GM21381 (cell line): Measurements from ENCODE around the gene TCF7L2.

ENCODE experiments used
- ATAC-seq: cut with Tn5 transposase; IDR thresholded peaks from one replicate; pipeline ENCODE4 v1.9.1; 2021; ENCODE audit warnings: mild to moderate bottlenecking, moderate library complexity; ENCODE audit not compliant: unreplicated experiment

Gene TCF7L2

DNA sequence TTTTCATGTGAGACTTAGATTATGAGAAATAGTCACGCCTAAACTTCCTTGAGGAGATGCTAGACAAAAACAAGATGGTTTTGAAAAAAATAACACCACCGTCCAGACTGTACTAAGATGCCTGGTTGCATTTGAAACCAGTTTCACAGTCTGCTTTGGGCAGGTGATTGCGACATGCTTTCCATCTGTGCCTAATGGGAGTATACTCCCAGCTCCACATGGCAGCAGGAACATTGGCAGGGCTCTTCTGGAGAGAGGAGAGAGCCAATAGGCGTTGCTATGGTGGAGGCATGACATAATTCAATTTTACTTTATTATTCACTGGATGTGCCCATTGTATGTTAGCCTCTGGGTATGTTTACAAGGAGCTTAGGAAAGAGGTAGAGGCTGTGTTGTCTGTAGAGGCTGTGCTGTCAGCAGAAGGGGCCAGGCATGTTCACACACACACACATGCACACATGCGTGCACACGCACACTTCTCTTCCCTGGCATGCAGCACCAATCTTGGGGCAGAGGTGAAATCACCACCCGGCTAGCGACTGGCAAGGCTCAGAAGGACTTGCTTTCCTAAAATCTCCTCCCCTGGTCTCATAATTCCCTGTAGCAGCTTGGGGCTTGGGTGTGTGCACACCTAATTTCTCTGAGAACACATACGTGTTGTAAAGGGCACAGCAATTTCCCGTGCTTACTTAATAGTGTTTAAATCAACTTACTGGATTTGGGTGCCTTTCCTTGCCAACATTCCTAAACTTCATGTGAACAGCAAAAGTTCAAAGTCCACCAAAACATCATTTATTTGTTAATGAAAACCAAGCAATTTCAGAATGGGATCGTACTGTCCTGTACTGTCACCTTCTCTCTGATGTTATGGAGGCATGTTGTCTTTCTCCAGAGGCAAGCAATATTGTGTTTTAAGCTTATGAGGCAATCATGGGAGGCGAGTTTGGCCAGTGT lies 162.1 kb downstream of the TCF7L2 start:
- ATAC-seq = no peak

DNA sequence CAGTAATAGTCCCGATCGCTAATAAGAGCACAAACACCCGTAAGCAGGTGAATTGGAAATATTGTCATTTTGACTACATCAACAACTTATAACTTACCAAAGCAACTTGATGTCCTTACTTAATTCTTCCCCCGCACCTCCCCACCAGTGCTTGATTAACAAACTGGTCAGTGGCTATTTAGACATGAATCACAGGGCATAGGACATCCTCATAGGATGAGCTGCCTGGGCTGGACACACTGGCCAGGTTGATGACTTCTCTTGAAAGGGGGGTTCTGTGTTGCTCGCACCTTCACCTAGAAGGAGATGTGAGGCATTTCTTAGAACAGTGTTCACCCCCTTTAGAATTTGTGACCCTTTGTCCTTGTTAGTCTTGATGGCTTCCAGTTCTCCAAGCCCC lies 163.2 kb downstream of the TCF7L2 start:
- no peak for ATAC-seq

DNA sequence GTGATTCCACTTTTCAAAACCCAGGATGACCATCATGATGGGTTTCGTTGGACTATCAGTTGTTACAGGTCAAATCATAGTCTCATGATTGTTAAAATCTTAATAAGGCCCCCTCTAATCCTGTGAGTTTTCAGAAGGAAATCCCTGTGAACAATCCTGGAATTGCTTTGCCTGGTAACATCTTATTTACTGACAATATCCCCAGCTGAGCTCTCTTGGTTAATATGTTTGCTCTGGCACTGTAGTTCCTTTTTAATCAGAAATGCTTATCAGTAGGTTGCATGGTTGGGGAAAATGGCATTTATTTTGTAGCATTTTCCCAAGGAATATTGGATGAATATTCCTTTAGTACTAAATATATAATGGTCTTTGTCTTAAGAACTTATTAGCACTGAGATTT lies 163.9 kb downstream of the TCF7L2 start:
- ATAC-seq = no peak

DNA sequence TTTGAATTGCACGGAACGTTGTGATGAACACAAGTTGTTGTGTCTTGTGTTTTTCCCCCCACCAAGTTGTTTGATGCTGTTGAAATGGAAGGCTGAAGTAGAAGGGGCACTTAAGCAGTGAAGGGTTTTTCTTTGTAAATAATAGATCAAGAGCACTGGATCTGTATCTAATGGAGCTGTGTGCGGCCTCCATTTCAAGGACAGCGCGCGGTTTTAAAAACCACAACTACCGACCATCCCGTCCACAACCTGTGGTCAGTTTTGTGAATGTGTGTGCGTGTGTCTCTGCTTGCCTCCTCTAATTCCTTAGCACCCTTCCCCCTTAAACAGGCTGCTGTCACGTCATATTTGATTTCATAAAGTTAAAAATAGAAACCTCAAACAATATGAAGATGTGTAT lies 165.5 kb downstream of the TCF7L2 start:
- no peak for ATAC-seq

DNA sequence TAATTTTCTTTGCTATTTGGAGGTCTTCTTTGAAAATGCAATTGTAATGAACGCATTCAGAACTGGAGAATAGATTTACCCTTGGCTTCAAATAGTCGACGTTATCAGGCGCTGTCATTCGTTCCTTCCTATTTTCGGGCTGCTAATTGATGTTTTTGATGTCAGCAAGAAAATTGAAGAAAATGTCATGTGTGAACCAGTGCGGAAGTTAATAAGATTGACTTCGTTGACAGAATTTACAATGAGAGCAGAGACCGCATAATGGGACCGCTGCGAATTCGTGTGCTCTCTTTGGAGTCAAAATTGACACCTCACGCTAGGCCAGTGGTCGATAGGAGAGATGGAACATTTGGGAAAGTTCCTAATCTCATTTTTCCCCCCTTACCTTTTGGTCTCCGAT lies 168.8 kb downstream of the TCF7L2 start:
- no peak for ATAC-seq

DNA sequence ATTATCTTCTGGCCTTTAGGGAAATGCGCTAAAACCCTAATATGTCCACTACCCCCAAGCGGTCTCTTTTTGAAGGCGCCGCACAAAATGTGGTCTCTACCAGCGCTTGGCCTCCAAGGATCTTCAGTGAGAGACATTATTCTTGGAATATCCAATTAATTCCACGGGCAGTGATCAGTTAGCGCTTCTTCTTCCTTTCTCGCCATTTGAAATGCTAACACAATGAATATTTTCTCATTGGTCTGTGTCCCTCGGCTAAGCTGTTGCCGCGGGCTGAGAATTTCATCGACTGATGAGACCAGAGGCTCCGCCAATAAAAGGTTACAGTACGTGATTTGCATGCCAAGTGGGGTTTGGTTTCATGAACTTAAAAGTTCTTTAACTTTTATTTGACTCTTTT lies 169.8 kb downstream of the TCF7L2 start:
- ATAC-seq = no peak

DNA sequence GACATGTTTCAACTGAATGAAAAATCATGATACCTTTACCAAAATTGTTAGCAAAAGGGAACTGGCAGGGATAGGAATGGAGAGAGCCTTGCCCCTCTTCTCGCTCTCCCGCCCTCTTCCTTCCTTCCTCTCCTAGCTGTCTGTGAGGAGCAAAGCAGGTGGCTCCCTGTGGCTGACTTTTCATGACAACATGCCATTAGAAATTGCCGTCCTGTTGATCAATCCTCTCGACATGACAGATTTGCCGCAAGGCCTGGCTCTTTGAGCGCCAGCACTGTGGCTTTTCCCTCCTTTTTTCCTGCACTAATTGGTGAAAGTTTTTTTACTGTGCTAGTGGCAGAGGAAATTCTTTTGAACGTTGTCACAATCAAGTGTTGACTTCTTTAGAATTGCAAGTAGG lies 171.1 kb downstream of the TCF7L2 start:
- no peak for ATAC-seq

DNA sequence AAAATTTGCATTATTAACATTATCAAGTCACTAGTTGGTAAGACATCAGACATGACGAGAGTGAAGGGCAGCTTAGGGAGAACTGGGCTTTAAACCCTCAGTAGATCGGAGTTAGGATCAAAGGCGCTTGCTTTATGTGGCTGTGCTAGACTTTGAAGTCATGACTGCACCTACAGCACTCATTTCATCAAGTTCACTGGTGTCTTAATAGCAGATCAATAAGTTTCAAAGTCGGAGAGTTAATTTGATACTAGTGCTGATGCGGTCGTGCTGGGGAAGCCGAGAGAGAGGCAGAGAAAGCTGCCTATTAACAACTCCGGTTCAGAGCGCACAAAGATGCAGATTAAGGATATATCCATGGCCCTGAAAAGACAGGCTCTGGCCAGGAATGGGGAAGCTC lies 172.9 kb downstream of the TCF7L2 start:
- ATAC-seq = no peak

DNA sequence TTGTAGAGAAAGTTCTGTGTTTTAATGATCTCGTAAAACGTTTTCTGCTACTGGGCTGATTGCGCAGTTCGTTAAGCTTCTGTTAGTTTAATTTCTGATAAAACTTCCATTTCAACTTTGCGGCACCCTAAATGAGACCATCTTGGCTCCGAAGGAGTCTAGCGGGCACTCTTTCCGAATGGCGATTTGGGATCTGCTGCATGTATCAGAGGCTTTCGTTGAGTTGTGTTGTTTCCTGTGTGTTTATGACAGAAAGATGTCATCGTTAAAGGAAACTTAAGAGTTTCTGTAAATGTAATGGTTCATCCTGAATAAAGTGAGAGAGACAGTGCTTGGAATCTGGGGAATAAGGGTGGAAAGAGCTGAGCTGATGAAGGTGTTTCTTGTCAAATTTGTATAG lies 174.7 kb downstream of the TCF7L2 start:
- no peak for ATAC-seq

DNA sequence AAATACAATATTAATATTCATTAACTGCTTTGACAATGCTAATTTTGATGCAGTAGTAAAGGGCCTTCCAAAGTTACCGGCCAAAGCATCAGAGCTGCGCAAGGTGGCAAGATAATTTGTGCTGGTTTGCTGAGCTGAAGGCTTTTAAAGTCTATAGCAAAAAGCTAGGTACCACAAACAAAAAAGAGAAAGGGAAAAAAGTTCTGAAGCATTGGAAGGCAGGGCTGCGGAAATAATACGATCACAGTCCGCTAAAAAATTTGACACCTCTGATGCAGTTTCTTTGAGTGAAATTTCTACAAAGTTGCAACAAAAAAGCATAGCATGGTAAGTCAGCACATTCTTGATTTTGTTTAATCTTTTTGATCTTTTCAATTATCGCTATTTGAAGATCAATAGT lies 175.6 kb downstream of the TCF7L2 start:
- ATAC-seq = no peak

DNA sequence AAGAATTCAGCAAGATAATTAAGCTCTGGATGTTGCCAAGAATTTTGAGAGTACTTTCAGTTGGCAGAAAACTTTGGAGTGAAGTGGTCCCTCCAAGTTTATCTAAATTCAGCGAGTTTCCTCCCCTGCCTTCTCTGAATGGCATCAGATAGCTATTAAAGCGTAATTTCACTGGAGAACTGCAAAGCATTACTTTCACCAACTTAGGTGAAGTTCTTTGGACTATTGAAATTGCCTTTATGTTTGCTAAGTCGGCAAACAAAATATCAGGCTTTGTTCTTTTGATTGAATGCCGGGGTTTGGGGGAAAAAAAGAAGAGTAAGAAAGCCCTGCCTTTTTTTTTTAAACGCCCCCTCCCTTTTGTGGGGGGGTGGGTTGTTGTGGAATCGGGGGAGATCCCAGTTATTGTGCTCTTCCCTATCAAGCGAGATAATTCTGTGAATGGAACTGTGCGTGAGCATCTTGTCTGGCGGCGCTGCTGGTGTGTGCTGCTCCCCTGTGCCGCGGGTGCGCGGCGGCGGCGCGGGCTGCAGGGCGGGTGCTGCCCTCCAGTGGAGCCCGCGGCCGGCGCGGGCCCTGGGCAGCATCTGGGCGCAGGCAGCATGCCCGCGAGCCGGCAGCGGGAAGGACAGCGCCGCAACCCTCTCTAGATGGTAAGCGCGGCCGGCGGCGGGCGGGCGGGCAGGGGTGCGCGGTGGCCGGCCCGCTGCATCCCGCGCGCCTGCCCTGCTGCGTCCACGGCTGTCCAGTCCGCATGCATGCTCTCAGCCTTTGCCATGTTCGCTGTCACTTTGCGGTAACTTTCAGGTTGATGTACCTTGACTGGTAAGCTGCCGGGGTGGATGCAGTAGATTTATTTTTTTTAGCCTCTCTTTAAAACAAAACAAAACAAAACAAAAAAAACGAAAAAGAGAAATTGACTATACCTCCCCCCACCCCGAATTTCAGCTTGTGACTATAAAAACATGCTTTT lies 176.5 kb downstream of the TCF7L2 start:
- no peak for ATAC-seq

DNA sequence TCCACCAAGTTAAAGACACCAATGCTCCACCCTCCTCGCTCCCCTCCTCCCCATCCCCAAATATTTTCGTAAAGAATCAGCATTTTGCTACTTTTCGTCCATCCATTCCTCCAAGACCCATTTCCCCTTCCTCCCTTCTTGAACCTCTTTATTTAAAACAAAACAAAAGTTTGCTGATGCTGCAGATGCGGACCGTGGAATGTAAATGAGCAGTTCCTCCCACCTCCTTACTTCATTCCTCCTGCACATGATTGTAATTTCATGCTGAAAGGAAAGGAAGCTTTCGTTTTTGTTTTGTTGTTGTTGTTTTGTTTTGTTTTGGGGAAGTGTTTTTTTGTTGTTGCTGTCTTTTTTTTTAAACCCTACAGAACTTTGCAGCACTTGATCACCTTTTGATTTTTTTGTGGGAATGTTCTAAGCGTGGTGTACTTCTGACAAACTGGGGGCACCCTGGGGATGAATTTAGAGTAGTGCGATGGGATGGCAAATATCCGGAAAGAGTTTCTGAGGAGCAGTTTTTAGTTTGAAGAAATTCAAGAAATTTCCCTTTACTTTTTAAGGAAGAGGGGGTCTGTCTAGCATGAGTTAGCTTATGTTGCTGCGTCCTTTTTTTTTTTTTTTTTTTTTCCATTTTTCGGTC lies 177.3 kb downstream of the TCF7L2 start:
- no peak for ATAC-seq

DNA sequence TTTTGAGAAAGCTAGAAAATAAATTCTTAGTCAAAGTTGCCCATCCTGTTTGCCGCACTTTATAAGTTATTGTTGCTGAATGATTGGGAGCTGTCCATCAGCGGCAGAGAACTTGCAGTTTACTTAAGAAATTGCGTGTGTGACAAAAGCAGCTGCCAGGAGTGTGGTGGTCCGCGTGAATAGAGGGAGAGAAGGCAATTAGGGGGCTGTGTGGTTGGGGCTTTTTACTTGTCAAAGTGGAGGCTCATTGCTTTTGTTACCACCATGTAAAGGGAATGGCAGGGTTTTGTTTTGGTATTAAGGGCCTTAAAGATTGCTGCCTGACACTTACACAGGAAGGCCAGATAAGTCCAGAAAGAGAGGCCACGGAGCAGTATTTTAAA lies 177.8 kb downstream of the TCF7L2 start:
- ATAC-seq = no peak

DNA sequence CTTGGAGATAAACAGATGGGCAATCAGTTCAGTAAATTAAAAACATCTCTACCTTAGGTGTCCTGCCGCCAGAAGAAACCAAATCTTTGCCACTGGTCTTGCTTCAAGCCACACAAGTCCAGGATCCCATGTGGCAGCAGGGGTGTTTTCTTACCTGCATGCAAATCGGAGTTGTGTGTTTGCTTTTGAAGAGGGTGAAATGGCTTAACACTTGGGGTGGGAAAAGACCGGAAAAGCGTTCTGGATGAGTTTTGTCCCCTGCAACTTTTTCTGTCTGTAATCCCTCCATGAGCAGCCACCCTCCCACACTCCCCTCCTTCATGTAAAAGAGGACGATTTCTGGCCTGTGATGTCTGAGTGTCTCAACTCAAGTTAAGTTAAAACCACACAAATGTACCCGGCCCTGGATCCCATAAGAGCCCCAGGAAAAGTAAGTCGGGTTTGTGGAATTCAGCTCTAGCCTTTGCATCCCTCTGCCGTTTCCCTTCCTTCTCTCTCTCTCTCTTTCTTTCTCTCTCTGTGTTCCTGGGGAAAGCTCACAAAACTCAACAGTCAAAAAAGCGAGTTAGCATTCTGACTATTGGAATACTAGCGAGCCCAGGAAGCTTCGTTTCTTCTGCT lies 178.5 kb downstream of the TCF7L2 start:
- no peak for ATAC-seq

DNA sequence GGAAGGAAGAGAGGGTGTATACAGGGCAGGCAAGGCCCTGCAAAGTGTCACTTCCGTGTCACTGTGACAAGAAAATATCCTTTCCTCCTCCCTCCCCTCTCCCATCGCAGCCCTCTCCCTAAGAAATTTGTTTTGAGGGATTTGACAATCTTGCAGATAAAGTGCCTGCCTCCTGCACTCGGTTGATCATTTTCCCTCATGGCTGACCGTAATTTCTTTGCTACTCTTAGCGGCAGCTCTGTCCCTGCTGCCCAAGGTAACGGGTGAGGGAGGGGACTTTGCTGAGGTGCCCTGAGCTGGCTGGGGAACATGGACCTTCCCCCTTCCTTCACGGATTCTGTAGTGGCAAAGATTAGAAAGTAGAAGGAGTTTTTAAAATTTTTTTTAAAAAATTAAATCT lies 179.1 kb downstream of the TCF7L2 start:
- no peak for ATAC-seq

DNA sequence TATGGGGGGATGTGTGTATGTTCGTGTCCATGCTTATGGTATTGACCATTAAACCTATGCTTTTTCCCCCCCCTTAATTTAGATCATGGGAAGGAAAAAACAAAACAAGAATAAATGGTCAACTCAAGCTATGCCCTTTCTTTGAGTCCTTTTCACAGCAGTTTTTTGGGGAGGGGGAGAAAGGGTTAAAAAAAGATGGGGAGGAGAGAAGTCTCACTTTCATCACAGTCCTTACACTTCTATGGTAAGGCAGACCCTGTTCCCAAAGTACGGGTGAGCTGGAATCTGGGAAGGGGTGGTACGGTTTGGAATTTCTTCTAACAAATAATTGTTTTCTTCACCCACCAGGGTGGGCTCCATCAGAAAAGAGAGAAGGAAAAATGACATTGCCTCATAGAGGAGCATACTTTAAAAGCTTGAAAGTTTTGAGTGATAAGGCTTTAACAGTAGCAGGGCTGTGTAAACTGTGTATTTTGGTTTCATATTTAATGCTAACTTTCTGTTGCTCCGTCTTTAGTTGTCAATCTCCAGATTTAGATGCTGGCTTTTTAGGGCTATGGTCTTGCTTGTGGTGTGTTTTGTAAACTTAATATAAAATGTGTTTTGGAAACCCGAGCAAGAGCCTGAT lies 180.1 kb downstream of the TCF7L2 start:
- no peak for ATAC-seq

DNA sequence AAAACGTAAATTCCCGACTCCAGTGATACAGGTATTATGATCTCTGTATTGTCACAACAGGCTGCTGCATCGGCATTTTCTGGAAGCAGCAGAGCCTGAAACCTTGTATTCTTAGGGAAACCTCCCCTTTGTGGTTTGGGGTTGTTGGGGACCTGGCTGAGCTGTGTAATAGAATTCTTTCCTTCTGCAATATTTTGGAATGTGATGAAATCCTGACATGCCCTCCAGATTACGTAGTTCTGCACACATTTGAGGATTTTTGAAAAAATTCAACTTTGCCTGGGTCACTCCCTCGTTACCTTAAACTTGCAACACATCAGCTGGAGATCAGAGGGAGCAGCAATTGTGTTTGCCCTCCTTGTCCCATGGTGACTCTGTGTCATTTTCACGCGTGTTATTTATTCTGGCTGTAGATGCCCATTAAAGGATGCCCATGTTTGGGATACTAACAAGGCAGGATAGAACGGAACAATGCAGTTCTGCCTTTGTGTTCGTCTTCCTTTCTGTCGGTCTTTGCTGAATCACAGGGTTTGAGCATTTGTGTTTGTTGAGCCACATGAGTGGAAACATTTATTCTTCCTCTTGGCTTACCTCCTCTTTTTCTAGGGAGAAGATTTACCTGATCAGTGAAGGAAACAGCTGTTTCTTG lies 181.7 kb downstream of the TCF7L2 start:
- ATAC-seq = no peak

DNA sequence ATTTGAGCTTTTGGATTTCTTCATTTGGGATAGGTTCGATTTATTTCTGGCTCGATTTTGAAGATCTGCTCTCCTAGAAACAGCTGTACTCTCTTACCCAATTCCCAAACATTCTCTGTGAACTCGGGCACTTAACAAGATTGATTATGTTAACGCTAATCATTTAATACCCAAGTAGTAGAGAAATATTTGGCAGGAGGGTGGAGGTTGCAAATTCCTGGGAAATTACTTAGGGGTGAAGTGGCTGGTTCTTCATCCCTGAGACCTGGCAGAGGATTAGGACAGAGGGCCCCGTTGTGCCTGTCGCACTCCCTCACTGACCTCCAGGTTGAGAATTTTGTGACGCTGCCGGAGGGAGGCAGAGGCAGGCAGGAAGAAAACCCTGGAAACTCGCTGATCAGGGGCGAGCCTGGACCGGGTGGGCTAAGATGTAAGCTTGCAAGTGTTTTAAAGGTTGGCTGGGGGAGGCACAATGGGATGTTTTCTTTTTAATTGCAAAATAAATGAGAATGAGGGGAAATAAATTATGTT lies 182.6 kb downstream of the TCF7L2 start:
- no peak for ATAC-seq

DNA sequence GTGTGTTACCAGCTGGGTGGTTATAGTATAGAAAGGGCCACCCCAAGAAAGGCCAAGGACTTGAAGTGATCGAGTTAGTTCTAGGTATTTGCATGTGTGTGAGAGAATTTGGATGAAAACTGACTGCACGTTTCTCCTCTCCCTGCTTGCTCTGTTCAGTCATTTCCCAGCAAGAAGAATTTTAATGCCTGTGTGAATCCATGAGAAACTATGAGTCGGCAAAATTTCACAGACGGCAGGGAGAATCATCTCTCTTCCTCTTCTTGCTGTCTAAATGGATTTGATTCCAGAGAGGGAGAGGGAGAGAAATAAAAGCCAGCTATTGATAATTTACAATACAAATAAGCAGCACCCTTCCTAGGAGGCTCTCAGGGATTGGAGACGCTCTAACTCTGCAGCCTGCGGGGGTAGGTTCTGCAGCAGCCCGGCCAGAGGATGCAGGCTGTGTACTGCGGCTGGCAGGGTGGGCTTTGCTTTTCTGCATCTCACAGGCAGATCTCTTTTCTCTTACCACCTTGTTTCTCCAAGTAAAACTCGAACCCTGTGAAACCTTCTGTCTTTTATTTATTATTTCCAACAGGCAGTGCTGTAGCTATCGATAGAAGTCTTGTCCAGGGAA lies 183.6 kb downstream of the TCF7L2 start:
- ATAC-seq = no peak
